ENCODE results near the gene EPG5.

The EPG5 gene

DNA sequence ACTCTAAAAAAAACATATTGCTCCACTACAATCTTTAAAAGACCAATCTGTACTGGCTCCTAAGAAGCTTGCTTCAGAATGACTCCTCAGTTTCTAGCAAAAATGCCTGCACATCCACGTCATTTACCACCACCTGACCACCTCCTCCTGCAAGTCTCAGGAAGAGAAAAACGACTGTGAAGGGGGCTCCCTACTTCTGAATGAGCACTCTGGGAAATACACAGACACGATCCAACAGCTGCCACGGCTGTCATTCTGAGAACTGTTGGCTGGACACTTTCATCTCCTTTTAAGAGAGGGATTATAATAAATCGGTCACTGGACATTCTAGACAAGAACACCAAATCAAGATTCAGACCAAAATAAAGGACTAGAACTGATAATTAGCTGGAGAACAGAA is 21.5 kb downstream of the EPG5 start:
- H3K27me3 ChIP-seq (ENCODE audit: insufficient read depth, poor library complexity, severe bottlenecking): no peaks in the 10 kb centered on the region
- H3K4me3 ChIP-seq (replicated peaks; ENCODE audit: insufficient read depth, low read length): no peak overlapping the region
- TF ChIP-seq GABPA (IDR thresholded peaks at IDR 0.05; ENCODE audit: low read depth) (no peak), SPI1 (IDR thresholded peaks at IDR 0.05; ENCODE audit: borderline replicate concordance, low read depth) (no peak), POLR2AphosphoS5 (IDR thresholded peaks at IDR 0.05; ENCODE audit: low read depth) (no peak)
- TF ChIP-seq, protein P1, sequence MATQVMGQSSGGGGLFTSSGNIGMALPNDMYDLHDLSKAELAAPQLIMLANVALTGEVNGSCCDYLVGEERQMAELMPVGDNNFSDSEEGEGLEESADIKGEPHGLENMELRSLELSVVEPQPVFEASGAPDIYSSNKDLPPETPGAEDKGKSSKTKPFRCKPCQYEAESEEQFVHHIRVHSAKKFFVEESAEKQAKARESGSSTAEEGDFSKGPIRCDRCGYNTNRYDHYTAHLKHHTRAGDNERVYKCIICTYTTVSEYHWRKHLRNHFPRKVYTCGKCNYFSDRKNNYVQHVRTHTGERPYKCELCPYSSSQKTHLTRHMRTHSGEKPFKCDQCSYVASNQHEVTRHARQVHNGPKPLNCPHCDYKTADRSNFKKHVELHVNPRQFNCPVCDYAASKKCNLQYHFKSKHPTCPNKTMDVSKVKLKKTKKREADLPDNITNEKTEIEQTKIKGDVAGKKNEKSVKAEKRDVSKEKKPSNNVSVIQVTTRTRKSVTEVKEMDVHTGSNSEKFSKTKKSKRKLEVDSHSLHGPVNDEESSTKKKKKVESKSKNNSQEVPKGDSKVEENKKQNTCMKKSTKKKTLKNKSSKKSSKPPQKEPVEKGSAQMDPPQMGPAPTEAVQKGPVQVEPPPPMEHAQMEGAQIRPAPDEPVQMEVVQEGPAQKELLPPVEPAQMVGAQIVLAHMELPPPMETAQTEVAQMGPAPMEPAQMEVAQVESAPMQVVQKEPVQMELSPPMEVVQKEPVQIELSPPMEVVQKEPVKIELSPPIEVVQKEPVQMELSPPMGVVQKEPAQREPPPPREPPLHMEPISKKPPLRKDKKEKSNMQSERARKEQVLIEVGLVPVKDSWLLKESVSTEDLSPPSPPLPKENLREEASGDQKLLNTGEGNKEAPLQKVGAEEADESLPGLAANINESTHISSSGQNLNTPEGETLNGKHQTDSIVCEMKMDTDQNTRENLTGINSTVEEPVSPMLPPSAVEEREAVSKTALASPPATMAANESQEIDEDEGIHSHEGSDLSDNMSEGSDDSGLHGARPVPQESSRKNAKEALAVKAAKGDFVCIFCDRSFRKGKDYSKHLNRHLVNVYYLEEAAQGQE (IDR thresholded peaks at IDR 0.05; ENCODE audit: insufficient replicate concordance, low read depth): no peak
- TF ChIP-seq, protein P2, sequence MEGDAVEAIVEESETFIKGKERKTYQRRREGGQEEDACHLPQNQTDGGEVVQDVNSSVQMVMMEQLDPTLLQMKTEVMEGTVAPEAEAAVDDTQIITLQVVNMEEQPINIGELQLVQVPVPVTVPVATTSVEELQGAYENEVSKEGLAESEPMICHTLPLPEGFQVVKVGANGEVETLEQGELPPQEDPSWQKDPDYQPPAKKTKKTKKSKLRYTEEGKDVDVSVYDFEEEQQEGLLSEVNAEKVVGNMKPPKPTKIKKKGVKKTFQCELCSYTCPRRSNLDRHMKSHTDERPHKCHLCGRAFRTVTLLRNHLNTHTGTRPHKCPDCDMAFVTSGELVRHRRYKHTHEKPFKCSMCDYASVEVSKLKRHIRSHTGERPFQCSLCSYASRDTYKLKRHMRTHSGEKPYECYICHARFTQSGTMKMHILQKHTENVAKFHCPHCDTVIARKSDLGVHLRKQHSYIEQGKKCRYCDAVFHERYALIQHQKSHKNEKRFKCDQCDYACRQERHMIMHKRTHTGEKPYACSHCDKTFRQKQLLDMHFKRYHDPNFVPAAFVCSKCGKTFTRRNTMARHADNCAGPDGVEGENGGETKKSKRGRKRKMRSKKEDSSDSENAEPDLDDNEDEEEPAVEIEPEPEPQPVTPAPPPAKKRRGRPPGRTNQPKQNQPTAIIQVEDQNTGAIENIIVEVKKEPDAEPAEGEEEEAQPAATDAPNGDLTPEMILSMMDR (IDR thresholded peaks at IDR 0.05; ENCODE audit: insufficient read depth, low read length): no peak
- no peak overlapping the region for H3K27ac ChIP-seq (replicated peaks)
- no peak for DNase-seq (ENCODE audit: low read depth in 1 of 2, low spot score in 1 of 2)

DNA sequence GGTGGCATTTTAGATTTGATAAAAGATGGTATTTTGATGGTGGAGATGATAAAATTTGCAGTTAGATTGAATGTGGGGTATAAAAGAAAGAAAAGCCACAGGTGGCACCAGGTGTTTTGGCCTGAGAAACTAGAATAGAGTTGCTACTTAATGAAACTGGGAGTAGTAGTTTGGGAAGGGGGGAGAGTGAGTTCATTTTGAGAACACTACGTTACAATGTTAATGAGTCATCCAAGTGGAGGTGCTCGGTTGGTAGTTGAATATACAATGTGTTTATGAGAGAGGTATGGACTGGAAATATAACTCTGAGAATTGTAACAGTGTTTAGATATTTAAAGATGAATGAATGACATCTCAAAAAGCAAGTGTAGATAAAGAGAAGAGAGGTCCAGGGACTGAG is 26.4 kb downstream of the EPG5 start:
- TF ChIP-seq GABPA (IDR thresholded peaks at IDR 0.05; ENCODE audit: low read depth) (no peak), SPI1 (IDR thresholded peaks at IDR 0.05; ENCODE audit: borderline replicate concordance, low read depth) (no peak), POLR2AphosphoS5 (IDR thresholded peaks at IDR 0.05; ENCODE audit: low read depth) (no peak)
- TF ChIP-seq, protein P1 (IDR thresholded peaks at IDR 0.05; ENCODE audit: insufficient replicate concordance, low read depth): no peak
- TF ChIP-seq, protein P2 (IDR thresholded peaks at IDR 0.05; ENCODE audit: insufficient read depth, low read length): no peak
- H3K4me3 ChIP-seq (replicated peaks; ENCODE audit: insufficient read depth, low read length): no peak overlapping the region
- DNase-seq (ENCODE audit: low read depth in 1 of 2, low spot score in 1 of 2): no peak
- no peak overlapping the region for H3K27ac ChIP-seq (replicated peaks)
- no peaks in the 10 kb centered on the region for H3K27me3 ChIP-seq (ENCODE audit: insufficient read depth, poor library complexity, severe bottlenecking)

DNA sequence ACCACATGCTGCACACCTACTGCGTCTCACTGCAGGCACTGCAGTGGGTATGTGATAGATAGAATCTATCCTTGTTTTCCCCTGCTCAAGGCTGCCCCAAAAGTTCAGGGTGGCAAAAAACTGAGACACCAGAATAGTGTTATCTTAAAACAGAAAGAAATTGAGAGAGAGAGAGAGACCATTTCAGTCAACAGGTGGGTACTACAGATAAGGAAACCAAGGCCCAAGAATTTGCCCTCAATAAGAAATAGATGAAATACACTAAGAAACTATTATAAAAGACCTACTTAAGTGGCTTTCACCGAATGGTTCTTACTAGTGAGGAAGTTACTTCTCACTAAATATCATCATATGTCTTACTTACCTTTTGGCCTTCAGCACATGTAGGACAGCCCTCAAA is 27.9 kb downstream of the EPG5 start:
- TF ChIP-seq GABPA (IDR thresholded peaks at IDR 0.05; ENCODE audit: low read depth): no peak
- TF ChIP-seq, protein P1 (IDR thresholded peaks at IDR 0.05; ENCODE audit: insufficient replicate concordance, low read depth): no peak
- TF ChIP-seq POLR2AphosphoS5 (IDR thresholded peaks at IDR 0.05; ENCODE audit: low read depth): no peak
- TF ChIP-seq, protein P2 (IDR thresholded peaks at IDR 0.05; ENCODE audit: insufficient read depth, low read length): no peak
- TF ChIP-seq SPI1 (IDR thresholded peaks at IDR 0.05; ENCODE audit: borderline replicate concordance, low read depth): no peak
- Histone ChIP-seq H3K27me3 (ENCODE audit: insufficient read depth, poor library complexity, severe bottlenecking) (no peaks in the 10 kb centered on the region), H3K27ac (replicated peaks) (no peak overlapping the region), H3K4me3 (replicated peaks; ENCODE audit: insufficient read depth, low read length) (no peak overlapping the region)
- no peak for DNase-seq (ENCODE audit: low read depth in 1 of 2, low spot score in 1 of 2)
